ENCODE data around the gene CCDC27. TPM values are rescaled to one million over a fixed set of nuclear protein-coding genes. Genes with fewer than 3 reads are reported as not detected.
"Not testable (repeated sequence)": the region's sequence is repeated elsewhere in the genome, so short reads cannot be mapped to it uniquely, and the experiment has no call there.

CCDC27 gene
- total RNA-seq, 1 experiment from 2014 or later: not detected

- H3K27me3 ChIP-seq (ENCODE audit: control insufficient read depth, insufficient read depth, low read length): no peaks in the 10 kb centered on the region
- ChIA-PET POLR2A (no interaction called here), CTCF (no interaction called here)
- no TSS peak for BruUV-seq (replicated peaks)
- DNase-seq (ENCODE audit: low read depth, low spot score) (no peak), ATAC-seq (no peak)
- in situ Hi-C loops (cut with HindIII; ENCODE audit: low pct_unique_long_range_greater_than_20kb, low sequenced_read_pairs) (no loop called here), intact Hi-C loops (cut with micrococcal nuclease; ENCODE audit: unreplicated experiment) (no loop called here)
- no peaks in the 10 kb centered on the region for H3K9me3 ChIP-seq (ENCODE audit: control insufficient read depth, insufficient read depth, low read depth, low read length)
- TF ChIP-seq TCF7L2 (IDR thresholded peaks at IDR 0.05; ENCODE audit: low read depth, low read length): no peak
- TF ChIP-seq CTCF (IDR thresholded peaks at IDR 0.05): no peak
- TF ChIP-seq SIN3A (IDR thresholded peaks at IDR 0.05; ENCODE audit: borderline replicate concordance, insufficient read depth, low read depth, low read length): no peak
- no peak for TF ChIP-seq POLR2AphosphoS5 (IDR thresholded peaks at IDR 0.05; ENCODE audit: low read depth, low read length)
- TF ChIP-seq, protein P1, sequence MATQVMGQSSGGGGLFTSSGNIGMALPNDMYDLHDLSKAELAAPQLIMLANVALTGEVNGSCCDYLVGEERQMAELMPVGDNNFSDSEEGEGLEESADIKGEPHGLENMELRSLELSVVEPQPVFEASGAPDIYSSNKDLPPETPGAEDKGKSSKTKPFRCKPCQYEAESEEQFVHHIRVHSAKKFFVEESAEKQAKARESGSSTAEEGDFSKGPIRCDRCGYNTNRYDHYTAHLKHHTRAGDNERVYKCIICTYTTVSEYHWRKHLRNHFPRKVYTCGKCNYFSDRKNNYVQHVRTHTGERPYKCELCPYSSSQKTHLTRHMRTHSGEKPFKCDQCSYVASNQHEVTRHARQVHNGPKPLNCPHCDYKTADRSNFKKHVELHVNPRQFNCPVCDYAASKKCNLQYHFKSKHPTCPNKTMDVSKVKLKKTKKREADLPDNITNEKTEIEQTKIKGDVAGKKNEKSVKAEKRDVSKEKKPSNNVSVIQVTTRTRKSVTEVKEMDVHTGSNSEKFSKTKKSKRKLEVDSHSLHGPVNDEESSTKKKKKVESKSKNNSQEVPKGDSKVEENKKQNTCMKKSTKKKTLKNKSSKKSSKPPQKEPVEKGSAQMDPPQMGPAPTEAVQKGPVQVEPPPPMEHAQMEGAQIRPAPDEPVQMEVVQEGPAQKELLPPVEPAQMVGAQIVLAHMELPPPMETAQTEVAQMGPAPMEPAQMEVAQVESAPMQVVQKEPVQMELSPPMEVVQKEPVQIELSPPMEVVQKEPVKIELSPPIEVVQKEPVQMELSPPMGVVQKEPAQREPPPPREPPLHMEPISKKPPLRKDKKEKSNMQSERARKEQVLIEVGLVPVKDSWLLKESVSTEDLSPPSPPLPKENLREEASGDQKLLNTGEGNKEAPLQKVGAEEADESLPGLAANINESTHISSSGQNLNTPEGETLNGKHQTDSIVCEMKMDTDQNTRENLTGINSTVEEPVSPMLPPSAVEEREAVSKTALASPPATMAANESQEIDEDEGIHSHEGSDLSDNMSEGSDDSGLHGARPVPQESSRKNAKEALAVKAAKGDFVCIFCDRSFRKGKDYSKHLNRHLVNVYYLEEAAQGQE (IDR thresholded peaks at IDR 0.05; ENCODE audit: insufficient read depth in 1 of 2, low read depth in 2 of 2, low read length in 1 of 2): no peak
- H3K4me1 ChIP-seq (ENCODE audit: control insufficient read depth, insufficient read depth, low read length): peaks cover 8% of the 10 kb centered on the region
- peak overlapping the region; percentile 8; the same call in 1 of the 2 replicates for H3K27ac ChIP-seq (ENCODE audit: low read length)
- H3K4me3 ChIP-seq (ENCODE audit: low read depth in 2 of 2, low read length in 2 of 2): peak overlapping the region; percentile 68 to 77
- no peaks in the 10 kb centered on the region for H3K36me3 ChIP-seq (ENCODE audit: control insufficient read depth, insufficient read depth, low read length)
Measured at GRCh38 chr1:3747522-3747848, 4.8 kb upstream of the CCDC27 start.

- no TSS peak for BruUV-seq (replicated peaks)
- Histone ChIP-seq H3K36me3 (ENCODE audit: control insufficient read depth, insufficient read depth, low read length) (no peaks in the 10 kb centered on the region), H3K27me3 (ENCODE audit: control insufficient read depth, insufficient read depth, low read length) (no peaks in the 10 kb centered on the region), H3K4me1 (ENCODE audit: control insufficient read depth, insufficient read depth, low read length) (peaks cover 8% of the 10 kb centered on the region), H3K4me3 (ENCODE audit: low read depth in 2 of 2, low read length in 2 of 2) (peak overlapping the region; percentile 68 to 77), H3K9me3 (ENCODE audit: control insufficient read depth, insufficient read depth, low read depth, low read length) (no peaks in the 10 kb centered on the region), H3K27ac (ENCODE audit: low read length) (peak overlapping the region; percentile 8; the same call in 1 of the 2 replicates)
- ChIA-PET CTCF (no interaction called here), POLR2A (no interaction called here)
- in situ Hi-C loops (cut with HindIII; ENCODE audit: low pct_unique_long_range_greater_than_20kb, low sequenced_read_pairs) (no loop called here), intact Hi-C loops (cut with micrococcal nuclease; ENCODE audit: unreplicated experiment) (no loop called here)
- TF ChIP-seq TCF7L2 (IDR thresholded peaks at IDR 0.05; ENCODE audit: low read depth, low read length) (no peak), POLR2AphosphoS5 (IDR thresholded peaks at IDR 0.05; ENCODE audit: low read depth, low read length) (no peak), SIN3A (IDR thresholded peaks at IDR 0.05; ENCODE audit: borderline replicate concordance, insufficient read depth, low read depth, low read length) (no peak)
- TF ChIP-seq, protein P1 (IDR thresholded peaks at IDR 0.05; ENCODE audit: insufficient read depth in 1 of 2, low read depth in 2 of 2, low read length in 1 of 2): no peak
- no peak for DNase-seq (ENCODE audit: low read depth, low spot score)
- no peak for ATAC-seq
Measured at GRCh38 chr1:3747903-3748302, 4.3 kb upstream of the CCDC27 start.

DNA sequence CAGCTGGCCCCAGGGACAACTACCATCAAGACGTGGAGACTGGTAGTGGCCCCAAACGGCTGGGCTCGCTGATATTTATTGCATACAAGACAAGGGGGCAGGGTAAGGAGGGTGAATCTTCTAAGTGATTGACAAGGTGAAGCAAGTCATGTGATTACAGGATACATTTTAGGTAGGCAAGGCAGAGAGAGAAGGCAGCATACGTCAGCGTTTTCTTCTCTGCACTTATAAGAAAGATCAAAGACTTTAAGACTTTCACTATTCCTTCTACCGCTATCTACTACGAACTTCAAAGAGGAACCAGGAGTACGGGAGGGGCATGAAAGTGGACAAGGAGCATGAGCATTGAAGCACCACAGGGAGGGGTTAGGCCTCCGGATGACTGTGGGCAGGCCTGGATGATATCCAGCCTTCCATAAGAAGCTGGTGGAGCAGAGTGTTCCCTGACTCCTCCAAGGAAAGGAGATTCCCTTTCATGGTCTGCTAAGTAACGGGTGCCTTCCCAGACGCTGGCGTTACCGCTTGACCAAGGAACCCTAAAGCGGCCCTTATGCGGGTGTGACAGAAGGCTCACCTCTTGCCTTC lies 3.8 kb upstream of the CCDC27 start:
- H3K9me3 ChIP-seq (ENCODE audit: control insufficient read depth, insufficient read depth, low read depth, low read length); ATAC-seq; CTCF ChIA-PET; in situ Hi-C loops (cut with HindIII; ENCODE audit: low pct_unique_long_range_greater_than_20kb, low sequenced_read_pairs); BruUV-seq (replicated peaks); POLR2A ChIA-PET; H3K36me3 ChIP-seq (ENCODE audit: control insufficient read depth, insufficient read depth, low read length); DNase-seq (ENCODE audit: low read depth, low spot score); intact Hi-C loops (cut with micrococcal nuclease; ENCODE audit: unreplicated experiment); H3K27ac ChIP-seq (ENCODE audit: low read length); H3K4me1 ChIP-seq (ENCODE audit: control insufficient read depth, insufficient read depth, low read length); H3K27me3 ChIP-seq (ENCODE audit: control insufficient read depth, insufficient read depth, low read length): not testable (repeated sequence)
- H3K4me3 ChIP-seq (ENCODE audit: low read depth in 2 of 2, low read length in 2 of 2): peak overlapping the region in 1 of 2 experiments; percentile 68; a peak in 1 of 4 replicates
